ENCODE results near the gene PRRG4. TPM values are rescaled to one million over a fixed set of nuclear protein-coding genes. Genes with fewer than 3 reads are reported as not detected.

Gene PRRG4
- total and polyA plus RNA-seq, 2 of the 13 experiments (the other 11 are each of a cell fraction or from before 2014, with no cell fraction given), result 0.24 to 0.95 TPM

DNA sequence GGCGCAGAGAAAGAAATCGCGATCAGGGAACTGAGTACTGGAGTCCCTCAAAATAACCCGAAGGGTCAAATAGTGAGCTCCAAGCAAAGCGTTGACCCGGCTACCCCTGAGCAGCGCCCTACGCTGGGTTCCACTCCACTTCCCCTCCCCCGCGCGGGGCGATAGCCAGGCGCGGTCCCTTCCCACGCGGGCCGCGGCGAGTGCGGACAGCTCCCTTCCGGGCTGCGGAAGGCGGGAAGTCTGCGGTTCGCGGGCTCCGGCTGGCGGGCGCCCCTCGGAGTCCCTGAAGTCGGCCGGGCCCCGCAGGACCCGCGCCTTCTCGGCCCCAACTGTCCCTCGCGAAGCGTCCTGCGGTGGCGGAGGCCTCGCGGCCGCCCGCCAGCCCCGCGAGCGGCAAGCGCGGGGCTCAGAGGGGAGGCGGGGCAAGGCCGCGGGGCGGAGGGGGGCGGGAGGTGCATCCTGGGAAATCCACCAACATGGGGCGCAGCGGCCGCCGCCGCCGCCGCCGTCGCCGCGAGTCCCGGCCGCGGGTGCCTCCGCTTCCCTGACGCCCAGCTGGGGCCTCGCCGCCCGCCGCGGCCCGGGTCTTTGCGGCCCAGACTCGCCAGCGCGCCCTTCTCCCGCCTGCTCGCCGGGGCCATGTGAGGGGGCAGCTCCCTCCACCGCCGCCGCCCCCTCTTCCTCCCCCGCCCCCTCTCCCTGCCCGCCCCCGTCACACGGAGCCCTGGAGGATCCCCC, 62.8 kb downstream of the PRRG4 start, which contains the start of gene QSER1 (continued):
- TF ChIP-seq, protein P1, sequence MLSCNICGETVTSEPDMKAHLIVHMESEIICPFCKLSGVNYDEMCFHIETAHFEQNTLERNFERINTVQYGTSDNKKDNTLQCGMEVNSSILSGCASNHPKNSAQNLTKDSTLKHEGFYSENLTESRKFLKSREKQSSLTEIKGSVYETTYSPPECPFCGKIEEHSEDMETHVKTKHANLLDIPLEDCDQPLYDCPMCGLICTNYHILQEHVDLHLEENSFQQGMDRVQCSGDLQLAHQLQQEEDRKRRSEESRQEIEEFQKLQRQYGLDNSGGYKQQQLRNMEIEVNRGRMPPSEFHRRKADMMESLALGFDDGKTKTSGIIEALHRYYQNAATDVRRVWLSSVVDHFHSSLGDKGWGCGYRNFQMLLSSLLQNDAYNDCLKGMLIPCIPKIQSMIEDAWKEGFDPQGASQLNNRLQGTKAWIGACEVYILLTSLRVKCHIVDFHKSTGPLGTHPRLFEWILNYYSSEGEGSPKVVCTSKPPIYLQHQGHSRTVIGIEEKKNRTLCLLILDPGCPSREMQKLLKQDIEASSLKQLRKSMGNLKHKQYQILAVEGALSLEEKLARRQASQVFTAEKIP (CRISPR knock-in tag; IDR thresholded peaks at IDR 0.05; ENCODE audit: borderline replicate concordance), result no peak
- TF ChIP-seq SP1 (IDR thresholded peaks at IDR 0.05) (no peak), SP1 (CRISPR knock-in tag; IDR thresholded peaks at IDR 0.05) (no peak), ZNF569 (CRISPR knock-in tag; IDR thresholded peaks at IDR 0.05; ENCODE audit: borderline replicate concordance) (no peak), FOSL2 (CRISPR knock-in tag; IDR thresholded peaks at IDR 0.05) (no peak), ZNF460 (CRISPR knock-in tag; IDR thresholded peaks at IDR 0.05; ENCODE audit: borderline replicate concordance) (no peak), GTF2F1 (IDR thresholded peaks at IDR 0.05; ENCODE audit: low read length) (no peak), ATF7 (IDR thresholded peaks at IDR 0.05) (no peak), ATF7 (CRISPR knock-in tag; IDR thresholded peaks at IDR 0.05) (no peak), ZSCAN30 (CRISPR knock-in tag; IDR thresholded peaks at IDR 0.05) (no peak), CCDC6 (CRISPR knock-in tag; IDR thresholded peaks at IDR 0.05) (no peak), JDP2 (CRISPR knock-in tag; IDR thresholded peaks at IDR 0.05; ENCODE audit: borderline replicate concordance) (no peak), ZNF292 (CRISPR knock-in tag; IDR thresholded peaks at IDR 0.05; ENCODE audit: borderline replicate concordance, low read depth) (no peak), NR1H2 (CRISPR knock-in tag; IDR thresholded peaks at IDR 0.05; ENCODE audit: borderline replicate concordance, low read depth) (no peak), ZNF20 (CRISPR knock-in tag; IDR thresholded peaks at IDR 0.05) (no peak), YY1 (IDR thresholded peaks at IDR 0.05; ENCODE audit: insufficient read depth, insufficient replicate concordance, low read depth, low read length) (peak; percentile 58), FOXM1 (CRISPR knock-in tag; IDR thresholded peaks at IDR 0.05) (no peak), ZSCAN20 (CRISPR knock-in tag; IDR thresholded peaks at IDR 0.05; ENCODE audit: borderline replicate concordance) (0 out of 2 replicates have a peak, but pooled peaks have one; percentile 48), ZMAT3 (CRISPR knock-in tag; conservative IDR thresholded peaks at IDR 0.05) (peak; percentile 40; the same call in 1 of the 2 replicates), FIP1L1 (IDR thresholded peaks at IDR 0.05; ENCODE audit: borderline replicate concordance, insufficient read depth, low read depth, low read length) (no peak), KLF16 (CRISPR knock-in tag; IDR thresholded peaks at IDR 0.05) (no peak), TP53 (CRISPR knock-in tag; conservative IDR thresholded peaks at IDR 0.05) (no peak), NFIB (CRISPR knock-in tag; IDR thresholded peaks at IDR 0.05; ENCODE audit: borderline replicate concordance) (no peak)
- TF ChIP-seq, protein P2, sequence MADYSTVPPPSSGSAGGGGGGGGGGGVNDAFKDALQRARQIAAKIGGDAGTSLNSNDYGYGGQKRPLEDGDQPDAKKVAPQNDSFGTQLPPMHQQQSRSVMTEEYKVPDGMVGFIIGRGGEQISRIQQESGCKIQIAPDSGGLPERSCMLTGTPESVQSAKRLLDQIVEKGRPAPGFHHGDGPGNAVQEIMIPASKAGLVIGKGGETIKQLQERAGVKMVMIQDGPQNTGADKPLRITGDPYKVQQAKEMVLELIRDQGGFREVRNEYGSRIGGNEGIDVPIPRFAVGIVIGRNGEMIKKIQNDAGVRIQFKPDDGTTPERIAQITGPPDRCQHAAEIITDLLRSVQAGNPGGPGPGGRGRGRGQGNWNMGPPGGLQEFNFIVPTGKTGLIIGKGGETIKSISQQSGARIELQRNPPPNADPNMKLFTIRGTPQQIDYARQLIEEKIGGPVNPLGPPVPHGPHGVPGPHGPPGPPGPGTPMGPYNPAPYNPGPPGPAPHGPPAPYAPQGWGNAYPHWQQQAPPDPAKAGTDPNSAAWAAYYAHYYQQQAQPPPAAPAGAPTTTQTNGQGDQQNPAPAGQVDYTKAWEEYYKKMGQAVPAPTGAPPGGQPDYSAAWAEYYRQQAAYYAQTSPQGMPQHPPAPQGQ (CRISPR knock-in tag; IDR thresholded peaks at IDR 0.05; ENCODE audit: borderline replicate concordance), result no peak
- TF ChIP-seq, protein P3, sequence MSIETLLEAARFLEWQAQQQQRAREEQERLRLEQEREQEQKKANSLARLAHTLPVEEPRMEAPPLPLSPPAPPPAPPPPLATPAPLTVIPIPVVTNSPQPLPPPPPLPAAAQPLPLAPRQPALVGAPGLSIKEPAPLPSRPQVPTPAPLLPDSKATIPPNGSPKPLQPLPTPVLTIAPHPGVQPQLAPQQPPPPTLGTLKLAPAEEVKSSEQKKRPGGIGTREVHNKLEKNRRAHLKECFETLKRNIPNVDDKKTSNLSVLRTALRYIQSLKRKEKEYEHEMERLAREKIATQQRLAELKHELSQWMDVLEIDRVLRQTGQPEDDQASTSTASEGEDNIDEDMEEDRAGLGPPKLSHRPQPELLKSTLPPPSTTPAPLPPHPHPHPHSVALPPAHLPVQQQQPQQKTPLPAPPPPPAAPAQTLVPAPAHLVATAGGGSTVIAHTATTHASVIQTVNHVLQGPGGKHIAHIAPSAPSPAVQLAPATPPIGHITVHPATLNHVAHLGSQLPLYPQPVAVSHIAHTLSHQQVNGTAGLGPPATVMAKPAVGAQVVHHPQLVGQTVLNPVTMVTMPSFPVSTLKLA (IDR thresholded peaks at IDR 0.05), result no peak
- TF ChIP-seq, protein P4, sequence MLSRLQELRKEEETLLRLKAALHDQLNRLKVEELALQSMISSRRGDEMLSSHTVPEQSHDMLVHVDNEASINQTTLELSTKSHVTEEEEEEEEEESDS (CRISPR knock-in tag; IDR thresholded peaks at IDR 0.05; ENCODE audit: borderline replicate concordance), result no peak
